NCI-H2081 (cell line): ENCODE measurements around the gene SUDS3.

Source experiments
- DNase-seq, 2 experiments: peaks; one replicate each; lab custom pipeline; 2025; lab: John Stamatoyannopoulos, UW

The SUDS3 gene

DNA sequence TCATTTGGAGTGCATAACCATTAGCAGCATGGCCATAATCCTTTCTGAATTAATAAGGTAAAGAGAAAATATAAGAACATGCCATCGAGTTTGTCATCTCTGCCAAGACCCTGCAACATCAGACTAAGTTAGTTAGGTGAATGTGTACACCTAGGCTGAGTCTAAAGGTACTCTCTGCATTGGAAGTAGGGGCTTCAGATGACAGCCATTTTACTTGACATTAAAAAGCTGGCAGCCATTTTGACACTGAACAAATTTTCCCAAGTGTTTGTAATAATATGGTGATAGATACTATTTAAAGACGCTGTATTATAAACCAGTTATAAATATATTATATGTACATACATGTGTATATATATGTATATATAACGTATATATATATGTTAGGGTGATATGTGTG lies 79.0 kb downstream of the SUDS3 start:
- DNase-seq, result no peak

DNA sequence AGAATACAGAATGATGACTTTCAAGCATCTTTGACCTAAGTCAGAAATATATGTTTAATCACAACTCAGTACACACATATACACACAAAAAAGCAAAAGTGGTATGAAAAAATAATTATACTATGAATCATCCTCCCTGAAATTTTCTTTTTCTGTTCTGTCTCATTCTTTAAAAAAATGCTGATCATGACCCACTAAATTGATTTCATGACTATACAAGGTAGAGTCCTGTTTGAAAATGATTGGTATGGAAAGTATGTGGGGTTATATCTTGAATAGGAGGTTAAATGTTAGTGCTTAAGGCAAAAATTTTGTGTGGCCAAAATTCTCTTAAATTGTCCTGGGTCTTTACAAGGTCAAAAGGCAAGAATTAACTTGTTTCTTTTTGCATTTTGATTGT lies 80.4 kb downstream of the SUDS3 start:
- no peak for DNase-seq

DNA sequence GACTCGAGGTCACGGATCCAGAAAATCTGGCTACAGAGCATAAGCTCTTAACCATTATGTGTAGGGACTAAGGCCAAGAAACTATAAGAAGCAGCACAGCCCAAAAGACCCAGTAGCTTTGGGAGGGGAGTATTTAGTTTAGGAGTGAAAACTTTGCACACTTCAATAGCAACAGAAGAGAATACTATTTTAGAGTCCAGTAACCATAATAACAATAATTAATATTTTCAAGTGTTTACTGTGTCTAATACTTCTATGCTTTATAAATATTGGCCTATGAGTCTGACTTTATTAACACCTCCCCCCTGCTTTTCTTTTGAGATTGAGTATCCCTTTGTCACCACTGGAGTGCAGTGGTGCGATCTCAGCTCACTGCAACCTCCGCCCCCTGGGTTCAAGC lies 82.8 kb downstream of the SUDS3 start:
- no peak for DNase-seq

DNA sequence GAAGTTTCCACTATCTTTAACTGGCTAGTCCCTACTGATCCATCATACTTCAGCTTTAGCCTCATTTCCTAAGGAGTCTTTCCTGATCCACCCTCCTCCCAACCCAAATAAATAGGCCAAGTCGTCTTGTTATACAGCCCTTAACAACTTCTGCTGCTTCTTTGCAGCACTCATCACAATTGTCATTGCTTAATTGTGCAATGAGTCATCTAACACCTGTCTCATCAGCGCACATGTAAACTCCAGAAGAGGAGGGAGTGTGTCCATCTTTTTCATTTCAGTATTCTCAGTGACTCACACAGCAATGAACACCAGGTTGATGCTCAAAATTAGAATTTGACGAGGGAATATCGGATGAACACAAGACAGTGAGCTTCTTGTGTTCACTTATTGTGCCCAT lies 87.3 kb downstream of the SUDS3 start:
- no peak for DNase-seq

DNA sequence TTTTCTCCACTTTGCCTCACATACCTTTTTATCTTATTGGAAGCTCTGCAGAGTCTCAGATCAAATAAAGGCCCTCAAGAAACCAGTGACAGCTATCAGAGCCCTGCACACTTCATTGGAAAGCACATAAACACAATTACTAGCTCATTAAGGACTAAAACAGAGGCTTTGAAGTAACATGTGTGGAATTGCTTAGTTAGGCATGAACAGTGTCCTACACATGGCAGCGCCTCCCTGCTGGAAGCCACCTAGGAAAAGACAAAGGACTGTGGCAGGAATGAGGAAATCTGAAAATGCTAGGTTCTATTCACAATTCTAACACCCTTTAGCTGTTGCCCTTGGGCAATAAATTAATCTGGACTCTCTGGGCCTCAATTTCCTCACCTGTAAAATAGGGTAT lies 89.4 kb downstream of the SUDS3 start:
- DNase-seq, result no peak
